BLaER1 (cell line): ENCODE results near the gene GNAQ.

Source experiments
- H3K27ac ChIP-seq: shearing (Covaris generic); formaldehyde crosslinking; 2 replicates; pipeline ENCODE4 v1.8.1; 2022
- H3K27me3 ChIP-seq: shearing (Covaris generic); formaldehyde crosslinking; 2 replicates; pipeline ENCODE4 v1.8.1; 2022
- H3K36me3 ChIP-seq: shearing (Covaris generic); formaldehyde crosslinking; 2 replicates; pipeline ENCODE4 v1.8.1; 2022
- H3K4me1 ChIP-seq: shearing (Covaris generic); formaldehyde crosslinking; 2 replicates; pipeline ENCODE4 v1.8.1; 2022
- H3K4me2 ChIP-seq: shearing (Covaris generic); formaldehyde crosslinking; 2 replicates; pipeline ENCODE4 v1.8.1; 2022
- H3K4me3 ChIP-seq: shearing (Covaris generic); formaldehyde crosslinking; 2 replicates; pipeline ENCODE4 v1.8.1; 2022
- H3K9ac ChIP-seq: shearing (Covaris generic); formaldehyde crosslinking; 2 replicates; pipeline ENCODE4 v1.8.1; 2022
- H3K9me3 ChIP-seq: shearing (Covaris generic); formaldehyde crosslinking; 2 replicates; pipeline ENCODE4 v1.8.1; 2022
- H4K20me1 ChIP-seq: shearing (Covaris generic); formaldehyde crosslinking; 2 replicates; pipeline ENCODE4 v1.8.1; 2022
- Cebpa-rat ChIP-seq: shearing (Covaris generic); IDR thresholded peaks from 2 replicates; pipeline ENCODE4 v1.8.1; 2022

Gene GNAQ

GRCh38 chr9:77673941-77674791, 357.4 kb downstream of the GNAQ start:
- no peak overlapping the region for H3K27ac ChIP-seq
- no peak overlapping the region for H3K4me2 ChIP-seq
- no peaks in the 10 kb centered on the region for H3K9me3 ChIP-seq
- H4K20me1 ChIP-seq = no peaks in the 10 kb centered on the region
- no peak for TF ChIP-seq Cebpa-rat
- no peaks in the 10 kb centered on the region for H3K4me1 ChIP-seq
- H3K9ac ChIP-seq = no peak overlapping the region
- H3K27me3 ChIP-seq = no peaks in the 10 kb centered on the region
- H3K4me3 ChIP-seq = no peak overlapping the region
- no peaks in the 10 kb centered on the region for H3K36me3 ChIP-seq

GRCh38 chr9:77672183-77672582, 359.4 kb downstream of the GNAQ start:
- no peaks in the 10 kb centered on the region for H3K9me3 ChIP-seq
- no peak overlapping the region for H3K9ac ChIP-seq
- no peak overlapping the region for H3K27ac ChIP-seq
- H3K27me3 ChIP-seq = no peaks in the 10 kb centered on the region
- no peak overlapping the region for H3K4me3 ChIP-seq
- no peaks in the 10 kb centered on the region for H3K4me1 ChIP-seq
- H4K20me1 ChIP-seq = no peaks in the 10 kb centered on the region
- H3K36me3 ChIP-seq = no peaks in the 10 kb centered on the region
- no peak for TF ChIP-seq Cebpa-rat
- H3K4me2 ChIP-seq = no peak overlapping the region

GRCh38 chr9:77667151-77667550, 364.5 kb downstream of the GNAQ start:
- no peak for TF ChIP-seq Cebpa-rat
- no peaks in the 10 kb centered on the region for H4K20me1 ChIP-seq
- no peak overlapping the region for H3K27ac ChIP-seq
- H3K36me3 ChIP-seq = no peaks in the 10 kb centered on the region
- H3K9me3 ChIP-seq = no peaks in the 10 kb centered on the region
- H3K4me1 ChIP-seq = no peaks in the 10 kb centered on the region; the same call in 1 of the 2 replicates
- no peak overlapping the region for H3K4me3 ChIP-seq
- no peak overlapping the region for H3K9ac ChIP-seq
- H3K4me2 ChIP-seq = no peak overlapping the region
- no peaks in the 10 kb centered on the region for H3K27me3 ChIP-seq
